Mesenchymal stem cell (in vitro differentiated cells and primary cell): ENCODE results near the gene GIMAP8.

Source experiments
- DNase-seq: peaks from one replicate; pipeline ENCODE4 v3.0.0-alpha.2; 2013
- H2AFZ ChIP-seq: one replicate; pipeline ENCODE4 v1.6.1; 2013; ENCODE audit warnings: low read depth, mild to moderate bottlenecking, control low read depth, inconsistent platforms, low read length, moderate library complexity
- H2AK5ac ChIP-seq: 2 replicates; pipeline ENCODE4 v1.6.1; 2013; ENCODE audit warnings: low read length, moderate library complexity, mild to moderate bottlenecking, inconsistent platforms; ENCODE audit not compliant: severe bottlenecking
- H2BK120ac ChIP-seq: one replicate; pipeline ENCODE4 v1.6.1; 2013; ENCODE audit warnings: low read depth, mild to moderate bottlenecking, inconsistent platforms, low read length, moderate library complexity
- H2BK12ac ChIP-seq, 2 experiments: one replicate each; pipeline ENCODE4 v1.6.1; 2013; ENCODE audit warnings: inconsistent platforms in 2 of 2, low read length in 2 of 2, mild to moderate bottlenecking in 2 of 2, moderate library complexity in 2 of 2, control low read depth in 1 of 2
- H2BK15ac ChIP-seq: one replicate; pipeline ENCODE4 v1.6.1; 2013; ENCODE audit warnings: mild to moderate bottlenecking, low read depth, inconsistent platforms; ENCODE audit not compliant: poor library complexity, severe bottlenecking
- H2BK5ac ChIP-seq: 2 replicates; pipeline ENCODE4 v1.6.1; 2013; ENCODE audit warnings: low read depth, mild to moderate bottlenecking, low read length, control low read depth, inconsistent platforms; ENCODE audit not compliant: poor library complexity, severe bottlenecking
- H3K14ac ChIP-seq, 2 experiments: one replicate each; pipeline ENCODE4 v1.6.1; 2013; ENCODE audit warnings: inconsistent platforms in 2 of 2, low read length in 2 of 2, control low read depth in 1 of 2, mild to moderate bottlenecking in 1 of 2, moderate library complexity in 1 of 2
- H3K18ac ChIP-seq, 2 experiments: one replicate each; pipeline ENCODE4 v1.6.1; 2013; ENCODE audit warnings: inconsistent platforms in 2 of 2, low read length in 2 of 2, control low read depth in 1 of 2, low read depth in 1 of 2, mild to moderate bottlenecking in 1 of 2
- H3K23ac ChIP-seq, 2 experiments: one replicate each; pipeline ENCODE4 v1.6.1; 2013; ENCODE audit warnings: inconsistent platforms in 2 of 2, low read length in 2 of 2, mild to moderate bottlenecking in 2 of 2, moderate library complexity in 2 of 2, control low read depth in 1 of 2
- H3K27ac ChIP-seq: 2 replicates; pipeline ENCODE4 v1.5.1; 2013; ENCODE audit warnings: mild to moderate bottlenecking, moderate library complexity, low read length, control low read depth, inconsistent platforms; ENCODE audit not compliant: poor library complexity, severe bottlenecking
- H3K27me3 ChIP-seq, 2 experiments: 2 replicates each; pipeline versions ENCODE4 v1.6.1 to v1.7.0; 2013; ENCODE audit warnings: low read length in 2 of 2, mild to moderate bottlenecking in 2 of 2, moderate library complexity in 2 of 2, control low read depth in 1 of 2, inconsistent platforms in 1 of 2; ENCODE audit not compliant: control insufficient read depth in 1 of 2, insufficient read depth in 1 of 2
- H3K36me3 ChIP-seq, 2 experiments: 2 replicates each; pipeline versions ENCODE4 v1.6.1 to v1.7.0; 2013; ENCODE audit warnings: low read length in 2 of 2, control low read depth in 1 of 2, inconsistent platforms in 1 of 2, low read depth in 1 of 2, mild to moderate bottlenecking in 1 of 2; ENCODE audit not compliant: insufficient read depth in 2 of 2, control insufficient read depth in 1 of 2
- H3K4ac ChIP-seq, 2 experiments: one replicate each; pipeline ENCODE4 v1.6.1; 2013; ENCODE audit warnings: inconsistent platforms in 2 of 2, low read length in 2 of 2, mild to moderate bottlenecking in 2 of 2, moderate library complexity in 2 of 2, control low read depth in 1 of 2, low read depth in 1 of 2
- H3K4me1 ChIP-seq: 2 replicates; pipeline ENCODE4 v1.6.1; 2013; ENCODE audit warnings: low read depth, low read length, control low read depth; ENCODE audit not compliant: control insufficient read depth, insufficient read depth
- H3K4me2 ChIP-seq: 2 replicates; pipeline ENCODE4 v1.6.1; 2013; ENCODE audit warnings: low read length, mild to moderate bottlenecking, inconsistent platforms; ENCODE audit not compliant: poor library complexity, severe bottlenecking
- H3K4me3 ChIP-seq, 2 experiments: 2 replicates each; pipeline versions ENCODE4 v1.5.1 to v1.7.0; 2013; ENCODE audit warnings: low read length in 2 of 2, mild to moderate bottlenecking in 2 of 2, control low read depth in 1 of 2, low read depth in 1 of 2; ENCODE audit not compliant: insufficient read depth in 1 of 2
- H3K79me1 ChIP-seq: replicated peaks from 2 replicates; pipeline ENCODE4 v1.6.1; 2013; ENCODE audit warnings: mild to moderate bottlenecking, control low read depth, low read length, inconsistent platforms; ENCODE audit not compliant: poor library complexity, severe bottlenecking
- H3K9ac ChIP-seq: 2 replicates; pipeline ENCODE4 v1.7.0; 2013; ENCODE audit warnings: mild to moderate bottlenecking, low read length, moderate library complexity
- H3K9me3 ChIP-seq: 2 replicates; pipeline ENCODE4 v1.7.0; 2013; ENCODE audit warnings: mild to moderate bottlenecking, low read length; ENCODE audit not compliant: control insufficient read depth
- H4K8ac ChIP-seq: one replicate; pipeline ENCODE4 v1.6.1; 2013; ENCODE audit warnings: inconsistent platforms, mild to moderate bottlenecking, low read length, moderate library complexity
- H4K91ac ChIP-seq: one replicate; pipeline ENCODE4 v1.6.1; 2013; ENCODE audit warnings: mild to moderate bottlenecking, low read length, inconsistent platforms
- WGBS: methylation state at CpG from one replicate; pipeline ENCODE4 v1.1.7; 2013; ENCODE audit warnings: mixed read lengths; 5-methylcytosine and 5-hydroxymethylcytosine counted together

GIMAP8 gene

DNA sequence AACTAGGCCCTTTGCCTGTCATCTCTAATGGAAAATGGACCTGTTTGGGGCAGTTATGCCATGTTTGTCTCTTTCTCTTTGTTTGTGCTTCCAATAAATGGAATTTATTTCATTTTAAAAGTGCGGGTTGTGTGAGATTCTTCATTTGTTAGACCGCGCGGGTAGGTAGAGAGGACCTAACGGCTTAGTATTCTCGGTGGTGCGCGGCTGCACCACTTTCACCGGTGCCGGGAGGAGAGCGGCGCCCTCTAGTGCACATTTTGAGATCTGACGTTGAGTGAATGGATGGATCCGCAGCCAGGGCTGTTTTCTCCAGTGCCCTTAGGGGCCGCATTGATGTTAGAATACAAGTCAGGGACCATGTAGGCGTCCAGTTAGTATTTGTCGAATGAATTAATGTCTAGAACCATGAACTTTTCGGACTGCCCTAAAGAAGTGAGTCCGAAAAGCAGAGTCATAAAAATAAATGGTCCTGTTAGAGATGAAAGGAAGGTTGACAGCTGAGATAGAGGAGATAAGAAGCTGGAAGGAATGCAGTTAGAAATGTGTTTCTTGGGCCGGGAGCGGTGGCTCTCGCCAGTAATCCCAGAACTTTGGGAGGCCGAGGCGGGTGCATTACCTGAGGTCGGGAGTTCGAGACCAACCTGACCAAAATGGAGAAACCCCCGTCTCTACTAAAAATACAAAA is 29.3 kb upstream of the GIMAP8 start:
- H2AFZ ChIP-seq, result no peak overlapping the region
- no peak overlapping the region for H2BK5ac ChIP-seq
- no peak overlapping the region for H3K4ac ChIP-seq
- H3K9me3 ChIP-seq, result no peaks in the 10 kb centered on the region
- H3K4me1 ChIP-seq, result no peaks in the 10 kb centered on the region
- DNase-seq, result peak; percentile 72
- H3K27ac ChIP-seq, result no peak overlapping the region
- no peaks in the 10 kb centered on the region for H3K27me3 ChIP-seq
- no peak overlapping the region for H2BK120ac ChIP-seq
- peak overlapping the region; percentile 24 for H3K9ac ChIP-seq
- H2BK15ac ChIP-seq, result no peak overlapping the region
- H2AK5ac ChIP-seq, result no peak overlapping the region
- no peak overlapping the region for H3K18ac ChIP-seq
- no peak overlapping the region for H3K23ac ChIP-seq
- H2BK12ac ChIP-seq, result no peak overlapping the region
- H3K14ac ChIP-seq, result no peak overlapping the region
- no peak overlapping the region for H3K4me3 ChIP-seq
- H3K79me1 ChIP-seq, result no peaks in the 10 kb centered on the region
- H4K8ac ChIP-seq, result no peak overlapping the region
- H3K36me3 ChIP-seq, result no peaks in the 10 kb centered on the region
- 22% methylated on average over 26 of the region's 27 CpGs for WGBS
- no peak overlapping the region for H4K91ac ChIP-seq
- no peak overlapping the region for H3K4me2 ChIP-seq

DNA sequence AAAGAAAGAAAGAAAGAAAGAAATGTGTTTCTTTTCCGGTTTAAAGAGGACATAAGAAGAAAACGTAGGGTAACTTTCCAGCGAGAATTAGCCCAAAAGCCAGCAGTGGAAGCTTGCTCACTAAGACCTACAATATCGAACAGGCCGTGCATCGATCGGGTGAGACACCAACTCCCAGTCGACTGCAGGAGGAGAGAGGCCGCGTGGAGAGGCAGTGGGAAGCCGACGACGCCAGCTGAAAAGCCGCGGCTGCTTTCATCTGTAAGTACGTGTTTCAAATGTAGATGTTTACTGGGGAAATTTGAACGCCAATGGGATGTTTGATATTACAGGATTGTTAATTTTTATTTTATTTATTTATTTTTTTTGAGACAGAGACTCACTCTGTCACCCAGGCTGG is 28.6 kb upstream of the GIMAP8 start:
- Histone ChIP-seq H3K23ac (no peak overlapping the region), H3K14ac (no peak overlapping the region), H2BK5ac (no peak overlapping the region), H2AFZ (no peak overlapping the region), H4K91ac (no peak overlapping the region), H3K4me2 (no peak overlapping the region), H3K4me1 (no peaks in the 10 kb centered on the region), H2BK12ac (no peak overlapping the region), H3K27ac (no peak overlapping the region), H3K4me3 (no peak overlapping the region), H3K9me3 (no peaks in the 10 kb centered on the region), H3K79me1 (no peaks in the 10 kb centered on the region), H3K4ac (no peak overlapping the region), H2BK15ac (no peak overlapping the region), H2BK120ac (no peak overlapping the region), H4K8ac (no peak overlapping the region), H3K18ac (no peak overlapping the region), H2AK5ac (no peak overlapping the region), H3K36me3 (no peaks in the 10 kb centered on the region), H3K9ac (no peak overlapping the region), H3K27me3 (no peaks in the 10 kb centered on the region)
- DNase-seq, result no peak
- WGBS, result 80% methylated on average over 13 of the region's 17 CpGs

DNA sequence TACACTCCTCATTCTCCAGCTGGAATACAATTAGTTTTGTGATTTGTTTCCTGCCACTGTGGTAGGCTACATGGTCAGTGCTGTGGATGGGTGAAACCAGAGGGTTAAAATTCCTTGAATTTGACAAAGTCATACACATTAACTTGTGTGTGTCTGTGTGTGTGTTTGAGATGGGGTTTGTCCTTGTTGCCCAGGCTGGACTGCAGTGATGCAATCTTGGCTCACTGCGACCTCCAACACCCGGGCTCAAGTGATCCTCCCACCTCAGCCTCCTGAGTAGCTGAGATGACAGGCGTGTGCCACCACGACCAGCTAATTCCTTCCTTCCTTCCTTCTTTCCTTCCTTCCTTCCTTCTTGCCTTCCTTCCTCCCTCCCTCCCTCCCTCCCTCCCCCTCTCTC is 24.8 kb upstream of the GIMAP8 start:
- no peaks in the 10 kb centered on the region for H3K79me1 ChIP-seq
- no peak overlapping the region for H2BK12ac ChIP-seq
- H3K9me3 ChIP-seq, result no peaks in the 10 kb centered on the region
- no peak overlapping the region for H2BK15ac ChIP-seq
- no peak overlapping the region for H3K4me3 ChIP-seq
- H2AK5ac ChIP-seq, result no peak overlapping the region
- H3K36me3 ChIP-seq, result no peaks in the 10 kb centered on the region
- H3K4me1 ChIP-seq, result peaks cover 16% of the 10 kb centered on the region
- H3K18ac ChIP-seq, result no peak overlapping the region
- H3K23ac ChIP-seq, result no peak overlapping the region
- no peak overlapping the region for H2BK120ac ChIP-seq
- no peak overlapping the region for H3K9ac ChIP-seq
- H2AFZ ChIP-seq, result no peak overlapping the region
- no peak overlapping the region for H3K14ac ChIP-seq
- no peak overlapping the region for H2BK5ac ChIP-seq
- no peak overlapping the region for H3K4ac ChIP-seq
- no peak overlapping the region for H4K91ac ChIP-seq
- WGBS, result 70% methylated on average over 4 of the region's 4 CpGs
- H3K27ac ChIP-seq, result no peak overlapping the region
- DNase-seq, result no peak
- no peak overlapping the region for H4K8ac ChIP-seq
- no peak overlapping the region for H3K4me2 ChIP-seq
- peaks cover 0 to 5% of the 10 kb centered on the region in 2 experiments for H3K27me3 ChIP-seq

DNA sequence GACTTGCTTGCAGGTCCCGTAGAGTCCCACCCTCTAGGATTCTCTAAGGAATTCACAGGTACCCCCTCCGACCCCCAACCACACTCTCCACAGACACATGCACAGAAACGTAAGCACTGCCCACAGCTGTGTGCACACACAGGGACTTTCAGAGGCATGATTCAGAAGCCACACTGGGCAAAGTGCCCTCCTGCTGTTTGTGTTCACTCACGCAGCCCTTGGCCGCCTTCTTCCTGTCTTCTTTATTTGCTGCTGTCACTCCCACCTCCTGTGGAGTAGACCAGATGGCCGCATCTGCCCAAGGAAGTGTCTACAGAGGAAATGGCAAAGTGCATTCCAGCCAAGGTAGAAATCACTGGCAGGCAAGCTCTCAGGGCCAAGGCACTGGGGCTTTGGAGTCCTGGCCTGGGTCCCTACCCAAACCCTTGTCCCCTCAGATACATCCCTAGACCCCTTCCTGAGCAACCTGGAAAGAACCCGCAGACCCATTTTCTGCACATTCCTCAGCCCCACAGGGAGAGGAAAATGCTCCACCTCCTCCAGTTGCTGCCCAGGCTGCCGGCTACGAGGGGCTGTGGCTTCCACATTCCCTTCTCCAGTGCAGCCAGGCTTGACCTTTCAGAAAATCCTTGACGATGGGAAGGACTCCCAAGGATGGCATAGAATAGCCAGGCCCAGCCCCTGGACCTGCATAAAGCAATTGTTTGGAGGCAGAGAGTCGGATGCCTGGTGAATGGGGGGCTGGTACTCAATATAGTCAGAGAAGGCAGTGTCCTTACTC is 21.6 kb upstream of the GIMAP8 start:
- Histone ChIP-seq H3K23ac (no peak overlapping the region), H4K91ac (no peak overlapping the region)

More for the DNA sequence above, 21.6 kb upstream of the GIMAP8 start:
- no peak overlapping the region for H2BK120ac ChIP-seq
- H4K8ac ChIP-seq, result no peak overlapping the region
- no peak overlapping the region for H2AFZ ChIP-seq
- WGBS, result 26% methylated on average over 11 of the region's 11 CpGs
- H2BK5ac ChIP-seq, result no peak overlapping the region
- no peak overlapping the region for H3K18ac ChIP-seq
- H3K4me2 ChIP-seq, result peak overlapping the region; percentile 3
- H3K79me1 ChIP-seq, result no peaks in the 10 kb centered on the region
- H3K4me3 ChIP-seq, result no peak overlapping the region
- no peak overlapping the region for H3K4ac ChIP-seq
- H2AK5ac ChIP-seq, result no peak overlapping the region
- H3K27ac ChIP-seq, result peak overlapping the region; percentile 58
- H3K9me3 ChIP-seq, result no peaks in the 10 kb centered on the region
- H3K36me3 ChIP-seq, result no peaks in the 10 kb centered on the region
- no peak overlapping the region for H2BK12ac ChIP-seq
- no peak overlapping the region for H3K14ac ChIP-seq
- peak; percentile 86 for DNase-seq
- H2BK15ac ChIP-seq, result no peak overlapping the region
- no peak overlapping the region for H3K9ac ChIP-seq
- H3K27me3 ChIP-seq, result peaks cover 0 to 20% of the 10 kb centered on the region in 2 experiments
- peaks cover 16% of the 10 kb centered on the region for H3K4me1 ChIP-seq
